HepG2 (cell line): ENCODE measurements around the gene SLC35F6. TPM values are rescaled to one million over a fixed set of nuclear protein-coding genes. Genes with fewer than 3 reads are reported as not detected.
A peak's percentile ranks its signal among the peaks of the same experiment; 100 is the strongest.

Experiments used
- ATF7 ChIP-seq, 2 experiments: fragments of 450-650 bp in 1 of 2; sonication (generic) in 1 of 2; formaldehyde crosslinking in 1 of 2; IDR thresholded peaks; 2 replicates each; pipeline versions ENCODE4 v1.4.0 to v1.6.1; 2016 to 2020; ENCODE audit warnings: antibody characterized with exemption in 1 of 2, mild to moderate bottlenecking in 1 of 2, missing genetic modification reagents in 1 of 2
- CBX1 ChIP-seq: IDR thresholded peaks from one replicate; pipeline ENCODE4 v1.6.1; 2016; ENCODE audit warnings: antibody characterized with exemption, low read depth
- FOXK1 ChIP-seq: sonication (generic); formaldehyde crosslinking; IDR thresholded peaks from 2 replicates; pipeline ENCODE4 v1.4.0; 2020; ENCODE audit warnings: low read depth, missing genetic modification reagents, borderline replicate concordance
- FOXK2 ChIP-seq: fragments of 450-650 bp; IDR thresholded peaks from 2 replicates; pipeline ENCODE4 v1.6.1; 2016
- GPN1 ChIP-seq: sonication (generic); formaldehyde crosslinking; IDR thresholded peaks from 2 replicates; pipeline ENCODE4 v1.5.1; 2020; ENCODE audit warnings: missing genetic modification reagents, borderline replicate concordance
- IRX3 ChIP-seq: sonication (generic); formaldehyde crosslinking; IDR thresholded peaks from 2 replicates; pipeline ENCODE4 v1.8.1; 2023; ENCODE audit warnings: mild to moderate bottlenecking, low read depth, missing genetic modification reagents, borderline replicate concordance
- KDM2A ChIP-seq: sonication (generic); formaldehyde crosslinking; IDR thresholded peaks from 2 replicates; pipeline ENCODE4 v1.4.0; 2020; ENCODE audit warnings: low read depth, missing genetic modification reagents, borderline replicate concordance
- KMT2A ChIP-seq: sonication (generic); formaldehyde crosslinking; IDR thresholded peaks from 2 replicates; pipeline ENCODE4 v1.4.0; 2020; ENCODE audit warnings: missing genetic modification reagents
- MAFF ChIP-seq: IDR thresholded peaks from 2 replicates; pipeline ENCODE4 v1.6.1; 2011; ENCODE audit warnings: low read depth, low read length, improper control_type of control experiment
- MBNL3 ChIP-seq: fragments of 250-450 bp; sonication (Bioruptor Pico); conservative IDR thresholded peaks from 2 replicates; pipeline ENCODE4 v1.8.0; 2022; ENCODE audit warnings: mild to moderate bottlenecking, inconsistent platforms
- MEF2D ChIP-seq: sonication (generic); formaldehyde crosslinking; IDR thresholded peaks from 2 replicates; pipeline ENCODE4 v1.5.1; 2020; ENCODE audit warnings: mild to moderate bottlenecking, missing genetic modification reagents
- PHF21A ChIP-seq: sonication (generic); formaldehyde crosslinking; IDR thresholded peaks from 2 replicates; pipeline ENCODE4 v1.5.0; 2020; ENCODE audit warnings: mild to moderate bottlenecking, missing genetic modification reagents
- REPIN1 ChIP-seq: sonication (generic); formaldehyde crosslinking; IDR thresholded peaks from 2 replicates; pipeline ENCODE4 v1.8.0; 2022; ENCODE audit warnings: missing genetic modification reagents, low read depth, mild to moderate bottlenecking, borderline replicate concordance
- RFXANK ChIP-seq: IDR thresholded peaks from 2 replicates; pipeline ENCODE4 v1.6.1; 2016
- SETDB1 ChIP-seq: sonication (generic); formaldehyde crosslinking; IDR thresholded peaks from 2 replicates; pipeline ENCODE4 v1.5.1; 2020; ENCODE audit warnings: missing genetic modification reagents, mild to moderate bottlenecking, borderline replicate concordance
- SPEN ChIP-seq: sonication (generic); formaldehyde crosslinking; IDR thresholded peaks from 2 replicates; pipeline ENCODE4 v1.5.1; 2020; ENCODE audit warnings: low read depth, mild to moderate bottlenecking, missing genetic modification reagents
- TARDBP ChIP-seq: sonication (generic); formaldehyde crosslinking; IDR thresholded peaks from 2 replicates; pipeline ENCODE4 v1.8.0; 2022; ENCODE audit warnings: mild to moderate bottlenecking, missing genetic modification reagents
- TBL1XR1 ChIP-seq: fragments of 150-350 bp; IDR thresholded peaks from 2 replicates; pipeline ENCODE4 v1.6.1; 2014; ENCODE audit warnings: borderline replicate concordance, low read length; ENCODE audit not compliant: partially characterized antibody
- TBP ChIP-seq: sonication (generic); formaldehyde crosslinking; IDR thresholded peaks from 2 replicates; pipeline ENCODE4 v1.5.0; 2020; ENCODE audit warnings: missing genetic modification reagents
- TBX2 ChIP-seq: sonication (generic); formaldehyde crosslinking; IDR thresholded peaks from 2 replicates; pipeline ENCODE4 v1.5.0; 2020; ENCODE audit warnings: missing genetic modification reagents, mild to moderate bottlenecking, borderline replicate concordance
- TBX3 ChIP-seq: fragments of 450-650 bp; IDR thresholded peaks from 2 replicates; pipeline ENCODE4 v1.6.1; 2017; ENCODE audit warnings: antibody characterized with exemption, mild to moderate bottlenecking, inconsistent platforms, borderline replicate concordance
- TEAD3 ChIP-seq: optimal IDR thresholded peaks from 2 replicates; pipeline ENCODE3; 2016; ENCODE audit warnings: borderline replicate concordance
- U2AF2 ChIP-seq: fragments of 200-400 bp; formaldehyde crosslinking; IDR thresholded peaks from 2 replicates; pipeline ENCODE4 v1.6.1; 2017; ENCODE audit warnings: low read depth, mild to moderate bottlenecking, low read length
- ZFAT ChIP-seq: sonication (generic); formaldehyde crosslinking; conservative IDR thresholded peaks from 2 replicates; pipeline ENCODE4 v1.8.1; 2023; ENCODE audit warnings: missing genetic modification reagents, inconsistent platforms
- ZFP36 ChIP-seq: fragments of 150-350 bp; IDR thresholded peaks from 2 replicates; pipeline ENCODE4 v1.6.1; 2018; ENCODE audit warnings: borderline replicate concordance, low read length, low read depth; ENCODE audit not compliant: partially characterized antibody
- ZFP36L2 ChIP-seq: sonication (generic); formaldehyde crosslinking; IDR thresholded peaks from 2 replicates; pipeline ENCODE4 v1.4.0; 2020; ENCODE audit warnings: missing genetic modification reagents
- ZFP37 ChIP-seq: sonication (generic); formaldehyde crosslinking; IDR thresholded peaks from 2 replicates; pipeline ENCODE4 v1.4.0; 2020; ENCODE audit warnings: missing genetic modification reagents, borderline replicate concordance
- ZFX ChIP-seq: sonication (generic); formaldehyde crosslinking; IDR thresholded peaks from 2 replicates; pipeline ENCODE4 v1.4.0; 2020; ENCODE audit warnings: mild to moderate bottlenecking, low read depth, missing genetic modification reagents, moderate library complexity
- ZMYM2 ChIP-seq: sonication (generic); formaldehyde crosslinking; IDR thresholded peaks from 2 replicates; pipeline ENCODE4 v1.8.0; 2022; ENCODE audit warnings: mild to moderate bottlenecking, missing genetic modification reagents
- ZMYM4 ChIP-seq: sonication (generic); formaldehyde crosslinking; IDR thresholded peaks from 2 replicates; pipeline ENCODE4 v1.8.1; 2023; ENCODE audit warnings: mild to moderate bottlenecking, missing genetic modification reagents
- ZNF225 ChIP-seq: sonication (generic); formaldehyde crosslinking; IDR thresholded peaks from 2 replicates; pipeline ENCODE4 v1.4.0; 2020; ENCODE audit warnings: mild to moderate bottlenecking, missing genetic modification reagents
- ZNF451 ChIP-seq: sonication (generic); formaldehyde crosslinking; IDR thresholded peaks from 2 replicates; pipeline ENCODE4 v1.5.0; 2020; ENCODE audit warnings: mild to moderate bottlenecking, missing genetic modification reagents
- ZNF773 ChIP-seq: sonication (generic); formaldehyde crosslinking; IDR thresholded peaks from 2 replicates; pipeline ENCODE4 v1.4.0; 2020; ENCODE audit warnings: missing genetic modification reagents, borderline replicate concordance
- polyA plus RNA-seq, 8 experiments: library from polyadenylated mRNA; depleted of rRNA in 3 of 8; stranded (reverse) in 7 of 8; unstranded in 1 of 8; fragments of >200 nt; fragmentation: Illumina TruSeq in 4 of 8; extraction: Trizol in 4 of 8; gene quantifications; 2 replicates each; pipeline versions ENCODE4 v1.2.1 to v1.2.3, GENCODE V29; 2011 to 2016; ENCODE audit warnings: low read depth in 4 of 8, missing spikeins in 1 of 8, mixed read lengths in 1 of 8; ENCODE audit not compliant: insufficient read depth in 1 of 8
- total RNA-seq, 5 experiments: library from RNA; depleted of rRNA; stranded (reverse); fragments of >200 nt; fragmentation: Illumina TruSeq; extraction: Trizol; gene quantifications; 2 replicates each; pipeline ENCODE4 v1.2.3, GENCODE V29; 2016; ENCODE audit warnings: low read depth in 1 of 5
- TF ChIP-seq, protein P1 (sequence below): sonication (generic); formaldehyde crosslinking; IDR thresholded peaks from 2 replicates; pipeline ENCODE4 v1.5.0; 2020; ENCODE audit warnings: missing genetic modification reagents, mild to moderate bottlenecking, borderline replicate concordance

SLC35F6 gene
- total and polyA plus RNA-seq, 2 of the 13 experiments (the other 11 are each of a cell fraction or from before 2014, with no cell fraction given) = 15.2 to 21.2 TPM

DNA sequence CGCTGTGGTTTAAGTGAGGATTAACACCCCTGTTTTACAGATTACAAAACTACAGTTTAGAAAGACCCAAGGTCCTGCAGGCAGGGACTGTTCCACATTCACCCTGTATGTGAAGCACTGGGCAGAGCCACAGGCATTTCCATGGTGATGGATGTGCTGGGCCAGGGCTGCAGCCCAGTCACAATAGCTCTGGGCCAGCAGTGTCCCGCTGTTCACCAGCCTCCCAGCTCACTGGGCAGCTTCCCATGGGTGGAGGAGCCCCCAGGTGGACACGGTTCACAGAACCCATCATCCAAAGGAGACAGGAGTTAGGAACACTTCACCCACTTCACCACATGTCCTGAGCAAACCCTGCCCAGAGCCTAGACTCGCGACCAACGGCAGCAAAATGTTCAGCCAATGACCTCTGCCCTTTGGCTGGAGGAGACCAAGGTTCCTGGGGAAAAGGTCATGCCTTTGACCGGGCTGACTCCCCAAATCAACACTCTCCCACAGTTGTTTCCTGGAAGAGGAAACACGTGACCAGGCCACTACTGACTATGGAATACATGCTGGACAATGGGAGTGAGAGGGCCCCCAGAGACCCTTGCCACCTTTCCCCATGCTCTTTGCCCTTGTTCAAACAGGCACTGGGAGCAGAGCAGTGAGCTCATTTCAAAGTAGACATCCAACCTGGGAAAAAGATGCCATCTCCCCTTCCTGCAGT lies 28.0 kb upstream of the SLC35F6 start (continued):
- TF ChIP-seq, protein P1, sequence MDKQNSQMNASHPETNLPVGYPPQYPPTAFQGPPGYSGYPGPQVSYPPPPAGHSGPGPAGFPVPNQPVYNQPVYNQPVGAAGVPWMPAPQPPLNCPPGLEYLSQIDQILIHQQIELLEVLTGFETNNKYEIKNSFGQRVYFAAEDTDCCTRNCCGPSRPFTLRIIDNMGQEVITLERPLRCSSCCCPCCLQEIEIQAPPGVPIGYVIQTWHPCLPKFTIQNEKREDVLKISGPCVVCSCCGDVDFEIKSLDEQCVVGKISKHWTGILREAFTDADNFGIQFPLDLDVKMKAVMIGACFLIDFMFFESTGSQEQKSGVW = no peak
- TF ChIP-seq IRX3 (CRISPR knock-in tag) (no peak), TBP (no peak), ZMYM4 (CRISPR knock-in tag) (peak; percentile 22; the same call in 1 of the 2 replicates), REPIN1 (CRISPR knock-in tag) (no peak), TEAD3 (CRISPR knock-in tag) (no peak), U2AF2 (no peak), ZNF451 (CRISPR knock-in tag) (no peak), FOXK2 (peak; percentile 45; the same call in 1 of the 2 replicates), TBX3 (no peak), TBL1XR1 (peak; percentile 89), SETDB1 (CRISPR knock-in tag) (no peak), ZFX (0 out of 2 replicates have a peak, but pooled peaks have one; percentile 33), GPN1 (no peak), SPEN (CRISPR knock-in tag) (peak; percentile 82), KMT2A (no peak), MBNL3 (CRISPR knock-in tag) (no peak), RFXANK (CRISPR knock-in tag) (no peak), PHF21A (CRISPR knock-in tag) (peak; percentile 38; the same call in 1 of the 2 replicates), ZFP36L2 (no peak), TARDBP (CRISPR knock-in tag) (peak; percentile 85; the same call in 1 of the 2 replicates), CBX1 (no peak), KDM2A (CRISPR knock-in tag) (0 out of 2 replicates have a peak, but pooled peaks have one; percentile 23), ZFP36 (no peak), MAFF (0 out of 2 replicates have a peak, but pooled peaks have one; percentile 16), ZFP37 (CRISPR knock-in tag) (no peak), ZNF225 (no peak), MEF2D (CRISPR knock-in tag) (peak; percentile 86), TBX2 (CRISPR knock-in tag) (peak; percentile 88; the same call in 1 of the 2 replicates), ATF7 (IDR thresholded peaks at IDR 0.05) (no peak), ATF7 (CRISPR knock-in tag; IDR thresholded peaks at IDR 0.05) (no peak), ZNF773 (CRISPR knock-in tag) (no peak), ZFAT (CRISPR knock-in tag) (no peak), ZMYM2 (CRISPR knock-in tag) (peak; percentile 86), FOXK1 (CRISPR knock-in tag) (peak; percentile 63; the same call in 1 of the 2 replicates)
